Hepatocyte (in vitro differentiated cells): Measurements from ENCODE around the gene ITPR3.

Source experiments
- CTCF ChIP-seq: fragments of 200-600 bp; sonication (generic); IDR thresholded peaks from 2 replicates; pipeline ENCODE4 v1.5.1; 2016; ENCODE audit warnings: antibody characterized with exemption, mild to moderate bottlenecking; ENCODE audit not compliant: poor library complexity
- EZH2 ChIP-seq: fragments of 200-600 bp; sonication (generic); IDR thresholded peaks from 2 replicates; pipeline ENCODE4 v1.6.1; 2016; ENCODE audit warnings: antibody characterized with exemption, mild to moderate bottlenecking, borderline replicate concordance

GRCh38 chr6:33607784-33608161 lies 13.3 kb upstream of the ITPR3 start:
- TF ChIP-seq CTCF (no peak), EZH2 (no peak)
